ENCODE data around the gene RBM26.

The RBM26 gene

DNA sequence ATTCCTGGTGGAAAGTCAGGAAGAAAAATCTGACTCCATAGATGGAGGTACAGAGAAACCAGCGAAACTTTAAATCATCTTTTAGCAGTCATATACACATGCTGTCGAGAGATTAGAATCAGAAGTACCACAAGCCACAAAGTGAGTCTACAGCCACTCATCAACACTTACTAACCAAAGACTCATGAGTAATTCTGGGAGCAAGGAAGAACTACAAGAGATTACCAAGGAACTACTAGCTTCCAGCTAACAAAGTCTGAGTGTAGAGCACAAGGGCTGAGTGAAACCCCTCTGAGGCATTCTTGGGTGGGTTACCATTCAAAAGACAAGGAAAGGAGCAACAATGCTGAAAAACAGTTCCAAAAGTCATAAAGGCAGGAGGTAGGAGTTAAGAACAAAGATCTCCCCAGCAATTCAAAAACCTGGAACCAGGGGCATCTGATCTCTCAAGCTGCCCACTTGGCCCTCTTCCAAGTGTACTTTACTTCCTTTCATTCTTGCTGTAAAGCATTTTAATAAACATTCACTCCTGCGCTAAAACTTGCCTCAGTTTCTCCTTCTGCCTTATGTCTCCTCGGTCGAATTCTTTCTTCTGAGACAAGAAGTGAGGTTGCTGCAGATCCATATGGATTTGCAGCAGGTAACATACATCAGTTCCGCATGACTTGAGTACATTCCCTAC, 13.0 kb downstream of the RBM26 start:
- no peak for DNase-seq (ENCODE audit: low read depth)
- TF ChIP-seq, protein P1, sequence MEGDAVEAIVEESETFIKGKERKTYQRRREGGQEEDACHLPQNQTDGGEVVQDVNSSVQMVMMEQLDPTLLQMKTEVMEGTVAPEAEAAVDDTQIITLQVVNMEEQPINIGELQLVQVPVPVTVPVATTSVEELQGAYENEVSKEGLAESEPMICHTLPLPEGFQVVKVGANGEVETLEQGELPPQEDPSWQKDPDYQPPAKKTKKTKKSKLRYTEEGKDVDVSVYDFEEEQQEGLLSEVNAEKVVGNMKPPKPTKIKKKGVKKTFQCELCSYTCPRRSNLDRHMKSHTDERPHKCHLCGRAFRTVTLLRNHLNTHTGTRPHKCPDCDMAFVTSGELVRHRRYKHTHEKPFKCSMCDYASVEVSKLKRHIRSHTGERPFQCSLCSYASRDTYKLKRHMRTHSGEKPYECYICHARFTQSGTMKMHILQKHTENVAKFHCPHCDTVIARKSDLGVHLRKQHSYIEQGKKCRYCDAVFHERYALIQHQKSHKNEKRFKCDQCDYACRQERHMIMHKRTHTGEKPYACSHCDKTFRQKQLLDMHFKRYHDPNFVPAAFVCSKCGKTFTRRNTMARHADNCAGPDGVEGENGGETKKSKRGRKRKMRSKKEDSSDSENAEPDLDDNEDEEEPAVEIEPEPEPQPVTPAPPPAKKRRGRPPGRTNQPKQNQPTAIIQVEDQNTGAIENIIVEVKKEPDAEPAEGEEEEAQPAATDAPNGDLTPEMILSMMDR (IDR thresholded peaks at IDR 0.05; ENCODE audit: control insufficient read depth, extremely low read depth, insufficient read depth): no peak
- no peak overlapping the region; the same call in 1 of the 2 replicates for H3K4me3 ChIP-seq (ENCODE audit: low read depth, low read length)

DNA sequence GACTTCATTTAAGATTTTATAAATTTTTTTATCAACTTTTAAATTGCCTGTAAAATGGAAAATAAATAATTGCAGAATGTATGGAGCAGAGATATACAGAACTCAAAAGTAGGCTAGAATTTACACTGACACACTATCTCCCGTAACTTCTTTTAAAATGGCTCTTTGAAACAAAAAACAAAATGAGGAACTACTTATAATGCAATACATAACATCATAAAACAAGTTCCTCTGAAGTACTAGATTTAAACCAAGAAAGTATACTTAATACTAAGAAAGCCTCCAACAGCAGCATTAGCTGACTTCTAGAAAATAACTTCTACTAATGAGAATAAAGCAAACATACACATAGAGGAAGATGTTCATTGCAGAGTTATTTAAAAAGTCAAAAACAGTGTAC, 17.0 kb downstream of the RBM26 start:
- no peak for DNase-seq (ENCODE audit: low read depth)
- H3K4me3 ChIP-seq (ENCODE audit: low read depth, low read length): no peak overlapping the region
- TF ChIP-seq, protein P1 (IDR thresholded peaks at IDR 0.05; ENCODE audit: control insufficient read depth, extremely low read depth, insufficient read depth): no peak

DNA sequence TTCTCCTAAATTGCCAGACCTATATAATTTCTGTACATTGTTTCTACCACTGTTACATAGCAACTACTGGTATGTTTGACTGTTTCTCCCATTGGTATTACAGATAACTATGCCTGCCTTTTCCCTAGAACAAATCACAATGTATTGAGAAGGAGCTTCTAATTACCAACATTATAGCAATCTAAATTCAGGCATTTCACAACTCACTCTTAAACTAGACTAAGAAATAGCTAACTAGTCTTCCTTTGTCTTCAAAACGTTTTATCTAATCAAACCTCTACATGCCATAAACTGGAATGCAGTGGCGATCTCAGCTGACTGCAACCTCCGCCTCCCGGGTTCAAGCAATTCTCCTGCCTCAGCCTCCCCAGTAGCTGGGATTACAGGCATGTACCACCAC, 18.2 kb downstream of the RBM26 start:
- TF ChIP-seq, protein P1 (IDR thresholded peaks at IDR 0.05; ENCODE audit: control insufficient read depth, extremely low read depth, insufficient read depth): no peak
- no peak overlapping the region for H3K4me3 ChIP-seq (ENCODE audit: low read depth, low read length)
- no peak for DNase-seq (ENCODE audit: low read depth)

GRCh38 chr13:79386125-79386826, 19.8 kb downstream of the RBM26 start:
- DNase-seq (ENCODE audit: low read depth): no peak
- TF ChIP-seq, protein P1 (IDR thresholded peaks at IDR 0.05; ENCODE audit: control insufficient read depth, extremely low read depth, insufficient read depth): no peak
- no peak overlapping the region for H3K4me3 ChIP-seq (ENCODE audit: low read depth, low read length)

GRCh38 chr13:79385694-79386093, 20.4 kb downstream of the RBM26 start:
- DNase-seq (ENCODE audit: low read depth): no peak
- no peak overlapping the region for H3K4me3 ChIP-seq (ENCODE audit: low read depth, low read length)
- TF ChIP-seq, protein P1 (IDR thresholded peaks at IDR 0.05; ENCODE audit: control insufficient read depth, extremely low read depth, insufficient read depth): no peak

GRCh38 chr13:79384022-79384610, 21.9 kb downstream of the RBM26 start:
- TF ChIP-seq, protein P1 (IDR thresholded peaks at IDR 0.05; ENCODE audit: control insufficient read depth, extremely low read depth, insufficient read depth): no peak
- H3K4me3 ChIP-seq (ENCODE audit: low read depth, low read length): no peak overlapping the region
- DNase-seq (ENCODE audit: low read depth): no peak

Data from LNCaP clone FGC (cell line).